ENCODE results near the gene SH3BGRL2.
"Not testable (repeated sequence)": the region's sequence is repeated elsewhere in the genome, so short reads cannot be mapped to it uniquely, and the experiment has no call there.

SH3BGRL2 gene

DNA sequence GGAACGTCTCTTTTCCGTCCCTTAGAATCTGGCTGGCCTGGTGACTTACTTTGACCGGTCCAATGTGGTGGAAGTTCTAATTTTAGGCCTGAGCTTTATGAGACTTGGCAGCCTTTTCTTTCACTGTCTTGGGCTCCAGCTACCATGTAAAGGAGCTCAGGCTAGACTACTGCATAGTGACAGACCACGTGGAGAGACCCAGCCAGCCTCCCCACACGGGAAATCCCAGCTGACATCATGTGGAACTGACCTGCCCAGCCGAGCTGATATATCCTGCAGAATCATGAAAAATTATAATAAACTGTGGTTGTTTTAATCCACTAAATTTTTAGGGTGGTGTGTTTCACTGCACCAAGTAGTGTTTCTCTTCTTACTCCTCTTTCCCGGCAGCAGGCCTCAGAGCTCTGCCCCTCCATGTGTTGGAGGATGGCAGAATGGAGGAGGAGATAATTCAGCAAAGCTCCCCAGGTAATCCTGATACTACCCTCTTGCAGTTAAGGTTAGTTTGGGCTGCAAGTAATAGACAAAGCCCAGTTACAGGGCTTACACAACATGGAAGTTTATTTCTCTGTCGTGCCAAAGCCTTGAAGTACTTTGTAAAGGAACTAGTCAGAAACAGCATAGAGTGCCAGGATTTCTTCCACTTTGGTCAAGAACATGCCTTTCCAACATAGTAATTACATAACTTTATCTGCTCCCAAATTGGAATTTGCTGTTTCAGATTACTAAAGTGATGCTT is 87.5 kb downstream of the SH3BGRL2 start:
- Histone ChIP-seq H3K4me3 (no peak overlapping the region), H3K4me1 (no peaks in the 10 kb centered on the region), H3K36me3 (no peaks in the 10 kb centered on the region), H3K9ac (no peak overlapping the region), H3K27ac (no peak overlapping the region), H3K27me3 (no peaks in the 10 kb centered on the region), H4K20me1 (no peaks in the 10 kb centered on the region), H3K4me2 (no peak overlapping the region), H3K9me3 (replicated peaks in 1 of 11) (no peaks in the 10 kb centered on the region)
- TF ChIP-seq Cebpa-rat (IDR thresholded peaks at IDR 0.05): no peak

DNA sequence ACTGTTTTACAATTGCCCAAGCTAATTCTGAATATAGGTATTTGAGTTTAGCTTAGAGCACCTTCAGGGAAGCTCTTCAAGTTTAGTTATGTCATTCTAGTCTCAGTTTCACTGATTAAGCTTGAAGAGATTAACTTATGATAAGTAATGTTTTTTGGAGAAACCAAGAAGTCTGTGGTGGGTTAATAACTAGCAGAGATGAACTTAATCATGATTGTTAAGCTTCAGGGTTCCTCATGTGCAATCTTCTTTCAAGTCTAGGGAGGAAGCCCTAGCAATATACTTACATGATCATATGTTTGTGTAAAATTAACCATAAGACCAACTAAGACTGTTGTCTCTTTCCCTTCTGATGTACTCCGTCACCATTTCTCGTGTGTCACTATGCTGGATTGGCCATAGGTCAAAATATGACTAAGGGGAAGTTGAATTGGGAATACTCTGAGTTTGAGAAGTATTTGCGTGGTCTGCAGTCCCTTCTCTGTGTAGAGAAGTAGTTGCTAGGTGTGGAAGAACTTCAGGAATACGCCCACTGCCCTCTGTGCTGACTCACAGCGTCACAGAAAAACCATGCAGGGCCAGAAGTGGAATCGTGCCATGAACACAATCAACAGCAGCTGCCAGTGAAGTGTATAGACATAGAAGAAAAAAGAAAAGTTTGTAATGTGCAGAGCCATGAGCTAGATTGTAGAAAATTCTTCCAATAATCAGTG is 88.3 kb downstream of the SH3BGRL2 start:
- no peak for TF ChIP-seq Cebpa-rat (IDR thresholded peaks at IDR 0.05)
- no peak overlapping the region for H3K9ac ChIP-seq
- no peaks in the 10 kb centered on the region for H4K20me1 ChIP-seq
- no peaks in the 10 kb centered on the region for H3K36me3 ChIP-seq
- H3K4me2 ChIP-seq: no peak overlapping the region
- H3K27me3 ChIP-seq: no peaks in the 10 kb centered on the region
- H3K27ac ChIP-seq: no peak overlapping the region
- no peaks in the 10 kb centered on the region for H3K4me1 ChIP-seq
- no peak overlapping the region for H3K4me3 ChIP-seq
- H3K9me3 ChIP-seq (replicated peaks in 1 of 11): no peaks in the 10 kb centered on the region

DNA sequence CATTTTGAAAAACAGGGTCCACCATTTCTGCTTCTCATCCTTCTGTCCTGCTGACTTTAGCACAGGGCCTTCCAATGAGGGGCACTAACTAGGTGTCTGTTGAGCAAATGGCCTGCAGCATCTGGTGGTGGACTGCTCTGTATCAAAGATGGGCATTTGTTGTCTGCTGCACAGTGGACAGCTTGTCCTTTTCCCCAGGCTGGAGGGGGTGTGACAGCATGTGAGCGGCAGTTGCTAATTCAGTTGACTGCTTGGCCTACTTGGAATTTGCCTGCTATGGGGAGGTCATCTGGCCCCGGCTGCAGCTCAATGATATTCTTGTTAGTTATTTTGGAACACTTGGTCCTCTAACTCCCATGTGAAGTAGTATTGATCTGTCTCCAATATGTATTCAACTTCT is 93.7 kb downstream of the SH3BGRL2 start:
- H3K27me3 ChIP-seq: no peaks in the 10 kb centered on the region
- TF ChIP-seq Cebpa-rat (IDR thresholded peaks at IDR 0.05): no peak
- H3K4me3 ChIP-seq: no peak overlapping the region
- H3K4me1 ChIP-seq: no peaks in the 10 kb centered on the region
- no peak overlapping the region for H3K4me2 ChIP-seq
- H4K20me1 ChIP-seq: no peaks in the 10 kb centered on the region
- H3K27ac ChIP-seq: no peak overlapping the region
- H3K9me3 ChIP-seq (replicated peaks in 1 of 11): no peaks in the 10 kb centered on the region
- no peak overlapping the region for H3K9ac ChIP-seq
- no peaks in the 10 kb centered on the region for H3K36me3 ChIP-seq

DNA sequence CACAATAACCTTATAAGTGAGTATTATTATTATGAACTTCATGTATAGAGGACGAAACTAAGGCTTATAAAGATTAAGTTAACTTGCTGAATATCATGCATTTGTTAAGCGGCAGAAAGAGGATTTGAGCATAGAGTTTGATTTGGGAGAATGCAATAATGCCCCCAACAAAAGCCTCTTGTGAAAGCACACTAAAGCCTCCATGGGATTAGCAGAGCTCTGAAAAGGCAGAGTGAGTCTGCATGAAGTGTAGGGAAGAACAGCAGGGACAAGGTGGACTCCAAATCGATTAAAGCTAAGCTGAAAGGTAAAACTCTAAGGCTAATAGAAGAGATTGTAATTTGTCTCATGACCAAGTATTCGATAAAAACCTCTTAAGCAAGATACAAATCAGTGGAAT is 100.3 kb downstream of the SH3BGRL2 start:
- Histone ChIP-seq H3K27me3 (no peaks in the 10 kb centered on the region), H3K4me2 (no peak overlapping the region), H3K27ac (no peak overlapping the region), H3K4me3 (no peak overlapping the region), H3K4me1 (no peaks in the 10 kb centered on the region), H3K36me3 (no peaks in the 10 kb centered on the region), H3K9ac (no peak overlapping the region), H3K9me3 (replicated peaks in 1 of 11) (no peaks in the 10 kb centered on the region), H4K20me1 (no peaks in the 10 kb centered on the region)
- TF ChIP-seq Cebpa-rat (IDR thresholded peaks at IDR 0.05): no peak

DNA sequence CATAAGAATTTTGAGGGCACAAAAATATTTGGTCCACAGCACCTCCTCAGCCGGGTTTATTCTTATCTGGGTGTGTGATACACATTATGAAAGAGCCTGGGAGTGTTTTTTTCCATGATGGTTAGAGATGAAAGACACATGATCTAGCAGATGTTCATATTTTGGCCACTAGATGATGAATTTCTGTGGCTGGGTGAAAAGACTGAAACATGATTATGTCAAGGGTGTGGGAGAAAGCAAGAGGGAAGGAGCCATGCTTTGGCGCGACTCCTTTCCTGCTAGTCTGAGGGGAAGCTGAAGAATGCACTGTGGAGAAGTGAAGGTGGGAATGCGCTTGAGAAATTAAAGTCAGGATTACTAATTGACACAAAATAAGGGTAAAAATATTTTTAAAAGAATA is 102.3 kb downstream of the SH3BGRL2 start:
- TF ChIP-seq Cebpa-rat (IDR thresholded peaks at IDR 0.05): no peak
- no peaks in the 10 kb centered on the region for H3K27me3 ChIP-seq
- no peak overlapping the region for H3K27ac ChIP-seq
- no peak overlapping the region for H3K4me3 ChIP-seq
- no peaks in the 10 kb centered on the region for H3K36me3 ChIP-seq
- no peaks in the 10 kb centered on the region for H3K9me3 ChIP-seq (replicated peaks in 1 of 11)
- no peaks in the 10 kb centered on the region for H3K4me1 ChIP-seq
- no peak overlapping the region for H3K9ac ChIP-seq
- no peaks in the 10 kb centered on the region for H4K20me1 ChIP-seq
- no peak overlapping the region for H3K4me2 ChIP-seq

DNA sequence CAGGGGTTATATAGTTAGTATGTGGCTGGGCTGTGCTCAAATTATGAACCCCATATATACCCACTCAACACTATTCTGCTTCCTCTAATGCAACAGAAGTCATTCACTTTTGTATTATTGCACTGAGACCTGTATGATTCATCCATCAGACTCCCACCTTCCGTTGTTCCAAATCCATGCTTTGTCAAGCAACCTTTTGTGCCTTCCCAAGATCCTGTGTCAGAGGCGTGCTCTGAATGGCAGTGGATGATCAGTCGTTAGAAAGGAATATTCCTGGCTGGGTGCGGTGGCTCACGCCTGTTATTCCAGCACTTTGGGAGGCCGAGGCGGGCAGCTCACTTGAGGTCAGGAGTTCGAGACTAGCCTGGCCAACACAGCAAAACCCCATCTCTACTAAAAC is 103.2 kb downstream of the SH3BGRL2 start:
- no peaks in the 10 kb centered on the region for H3K27me3 ChIP-seq
- no peaks in the 10 kb centered on the region for H4K20me1 ChIP-seq
- no peaks in the 10 kb centered on the region for H3K36me3 ChIP-seq
- no peaks in the 10 kb centered on the region for H3K4me1 ChIP-seq
- no peak for TF ChIP-seq Cebpa-rat (IDR thresholded peaks at IDR 0.05)
- H3K27ac ChIP-seq: no peak overlapping the region
- no peak overlapping the region for H3K9ac ChIP-seq
- H3K9me3 ChIP-seq (replicated peaks in 1 of 11): no peaks in the 10 kb centered on the region
- H3K4me2 ChIP-seq: no peak overlapping the region
- H3K4me3 ChIP-seq: no peak overlapping the region

DNA sequence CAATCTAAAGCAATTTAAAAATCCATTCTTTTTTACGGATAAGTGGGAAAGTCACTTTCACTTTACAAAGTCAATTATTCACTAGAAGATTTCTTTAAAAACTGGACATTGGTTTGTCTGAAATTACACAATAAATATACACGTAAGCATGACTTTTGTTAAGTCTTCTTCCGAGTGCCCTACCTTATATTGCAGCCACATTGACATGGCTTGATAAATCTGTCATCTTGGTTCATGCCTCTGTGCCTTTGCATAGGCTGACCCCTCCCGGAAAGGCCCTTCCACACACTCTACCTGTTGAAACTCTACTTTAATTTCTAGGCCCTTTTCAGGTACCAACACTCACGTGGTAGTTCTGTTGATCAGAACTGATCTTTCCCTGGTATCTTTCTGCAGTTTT is 104.1 kb downstream of the SH3BGRL2 start:
- Histone ChIP-seq H3K27me3 (no peaks in the 10 kb centered on the region), H3K27ac (no peak overlapping the region), H3K4me1 (no peaks in the 10 kb centered on the region), H3K4me2 (no peak overlapping the region), H4K20me1 (no peaks in the 10 kb centered on the region), H3K9me3 (replicated peaks in 1 of 11) (no peaks in the 10 kb centered on the region), H3K9ac (no peak overlapping the region), H3K36me3 (no peaks in the 10 kb centered on the region), H3K4me3 (no peak overlapping the region)
- TF ChIP-seq Cebpa-rat (IDR thresholded peaks at IDR 0.05): no peak

DNA sequence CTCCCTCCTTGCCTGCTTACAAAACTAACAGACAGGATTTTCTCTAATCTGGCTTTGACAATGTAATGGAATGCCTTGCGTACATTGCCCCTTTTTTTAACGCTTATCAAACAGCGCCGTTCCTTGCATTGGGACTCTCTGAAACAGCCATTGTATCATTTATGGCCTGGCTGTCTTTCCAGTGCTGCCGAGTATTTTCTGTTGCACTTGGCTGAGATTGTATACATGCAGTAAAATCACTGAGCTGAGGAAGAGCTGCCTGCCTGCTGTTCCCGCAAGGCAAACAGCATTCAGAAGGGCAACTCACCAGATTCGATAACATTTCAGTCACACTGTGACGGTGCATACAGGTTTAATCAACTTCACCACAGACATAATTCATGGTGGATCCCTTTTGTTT is 106.0 kb downstream of the SH3BGRL2 start:
- no peaks in the 10 kb centered on the region for H4K20me1 ChIP-seq
- no peaks in the 10 kb centered on the region for H3K27me3 ChIP-seq
- no peak overlapping the region for H3K4me2 ChIP-seq
- no peak overlapping the region for H3K4me3 ChIP-seq
- H3K4me1 ChIP-seq: no peaks in the 10 kb centered on the region
- no peak overlapping the region for H3K9ac ChIP-seq
- no peak for TF ChIP-seq Cebpa-rat (IDR thresholded peaks at IDR 0.05)
- H3K27ac ChIP-seq: no peak overlapping the region
- H3K9me3 ChIP-seq (replicated peaks in 1 of 11): no peaks in the 10 kb centered on the region
- no peaks in the 10 kb centered on the region for H3K36me3 ChIP-seq

DNA sequence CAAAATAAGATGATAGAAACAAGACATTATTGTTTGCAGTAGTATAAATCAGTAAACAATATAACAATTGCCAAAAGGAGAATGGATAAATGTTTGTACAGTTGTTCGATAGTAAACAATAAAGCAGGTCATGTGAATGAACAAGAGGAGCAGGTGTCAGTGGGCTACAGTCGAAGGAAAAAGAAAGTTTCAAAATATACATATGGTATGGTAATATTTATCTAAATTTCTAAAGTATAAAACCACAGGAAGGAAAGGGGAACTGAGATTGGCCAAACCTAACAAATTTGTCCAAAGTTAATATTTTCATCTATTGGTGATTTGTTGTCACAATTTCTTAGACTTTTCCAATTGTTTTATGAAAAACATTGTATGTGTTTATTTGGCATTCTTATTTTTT is 110.9 kb downstream of the SH3BGRL2 start:
- no peak overlapping the region for H3K27ac ChIP-seq
- H3K36me3 ChIP-seq: no peaks in the 10 kb centered on the region
- no peak for TF ChIP-seq Cebpa-rat (IDR thresholded peaks at IDR 0.05)
- 0 out of 22 replicates have a peak, but pooled peaks cover 0 to 4% (median 0%) of the 10 kb centered on the region in 11 experiments for H3K9me3 ChIP-seq (replicated peaks in 1 of 11)
- no peak overlapping the region for H3K4me3 ChIP-seq
- no peaks in the 10 kb centered on the region for H3K27me3 ChIP-seq
- no peaks in the 10 kb centered on the region for H4K20me1 ChIP-seq
- no peak overlapping the region for H3K4me2 ChIP-seq
- no peaks in the 10 kb centered on the region for H3K4me1 ChIP-seq
- H3K9ac ChIP-seq: no peak overlapping the region

DNA sequence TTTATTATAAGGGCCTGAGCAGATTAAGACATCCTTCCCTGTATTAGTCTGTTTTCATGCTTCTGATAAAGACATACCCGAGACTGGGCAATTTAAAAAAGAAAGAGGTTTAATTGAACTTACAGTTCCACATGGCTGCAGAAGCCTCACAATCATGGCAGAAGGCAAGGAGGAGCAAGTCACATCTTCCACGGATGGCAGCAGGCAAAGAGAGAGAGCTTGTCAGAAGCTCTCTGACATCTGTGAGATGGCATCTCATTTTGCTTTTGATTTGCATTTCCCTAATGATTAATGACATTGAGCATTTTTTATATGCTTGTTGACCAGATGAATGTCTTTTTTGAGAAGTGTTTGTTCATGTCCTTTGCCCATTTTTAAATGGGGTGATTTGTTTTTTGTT is 114.2 kb downstream of the SH3BGRL2 start:
- H3K4me2 ChIP-seq; H3K4me1 ChIP-seq; H3K27ac ChIP-seq; H3K27me3 ChIP-seq; H3K9ac ChIP-seq; H3K4me3 ChIP-seq; H3K36me3 ChIP-seq; H3K9me3 ChIP-seq (replicated peaks in 1 of 11); H4K20me1 ChIP-seq: not testable (repeated sequence)

DNA sequence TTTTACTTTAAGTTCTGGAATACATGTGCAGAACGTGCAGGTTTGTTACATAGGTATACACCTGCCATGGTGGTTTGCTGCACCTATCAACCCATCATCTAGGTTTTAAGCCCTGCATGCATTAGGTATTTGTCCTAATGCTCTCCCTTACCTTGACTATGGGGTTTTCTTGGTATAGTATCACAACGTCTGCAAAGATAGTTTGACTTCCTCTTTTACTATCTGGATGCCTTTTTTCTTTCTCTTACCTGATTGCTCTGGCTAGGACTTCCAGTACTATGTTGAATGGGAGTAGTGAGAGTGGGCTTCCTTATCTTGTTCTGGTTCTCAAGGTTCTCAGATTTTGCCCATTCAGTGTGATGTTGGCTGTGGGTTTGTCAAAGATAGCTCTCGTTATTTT is 115.2 kb downstream of the SH3BGRL2 start:
- not testable (repeated sequence) for H3K27me3 ChIP-seq; H4K20me1 ChIP-seq; H3K9ac ChIP-seq; H3K27ac ChIP-seq; H3K4me1 ChIP-seq; H3K9me3 ChIP-seq (replicated peaks in 1 of 11); H3K36me3 ChIP-seq; H3K4me2 ChIP-seq; H3K4me3 ChIP-seq
